Mesendoderm (in vitro differentiated cells): ENCODE measurements around the gene KAT7.

ENCODE experiments used
- DNase-seq: peaks from one replicate; pipeline ENCODE4 v3.0.0; 2013
- H2AK5ac ChIP-seq: 2 replicates; pipeline ENCODE4 v1.6.1; 2013; ENCODE audit warnings: low read length, inconsistent platforms
- H2BK120ac ChIP-seq: 2 replicates; pipeline ENCODE4 v1.6.1; 2013; ENCODE audit warnings: low read depth, mild to moderate bottlenecking, low read length, moderate library complexity, mixed read lengths
- H2BK15ac ChIP-seq: replicated peaks from 2 replicates; pipeline ENCODE4 v1.6.1; 2013; ENCODE audit warnings: low read depth, mild to moderate bottlenecking, moderate library complexity
- H2BK5ac ChIP-seq: 2 replicates; pipeline ENCODE4 v1.6.1; 2013; ENCODE audit warnings: low read length, inconsistent platforms
- H3K18ac ChIP-seq: 2 replicates; pipeline ENCODE4 v1.6.1; 2013; ENCODE audit warnings: mild to moderate bottlenecking, low read length, mixed read lengths
- H3K23ac ChIP-seq: one replicate; pipeline ENCODE4 v1.6.1; 2013; ENCODE audit warnings: low read length
- H3K27ac ChIP-seq: 2 replicates; pipeline ENCODE4 v1.5.1; 2013; ENCODE audit warnings: low read depth, mild to moderate bottlenecking, inconsistent platforms, low read length, moderate library complexity
- H3K27me3 ChIP-seq: 2 replicates; pipeline ENCODE4 v1.6.1; 2013; ENCODE audit warnings: low read length, control low read depth, mild to moderate bottlenecking, inconsistent platforms; ENCODE audit not compliant: insufficient read depth, poor library complexity
- H3K36me3 ChIP-seq: 2 replicates; pipeline ENCODE4 v1.6.1; 2013; ENCODE audit warnings: low read length, inconsistent platforms; ENCODE audit not compliant: control insufficient read depth, insufficient read depth
- H3K4ac ChIP-seq: one replicate; pipeline ENCODE4 v1.6.1; 2013; ENCODE audit warnings: low read depth, mild to moderate bottlenecking, low read length, moderate library complexity
- H3K4me1 ChIP-seq: 2 replicates; pipeline ENCODE4 v1.6.1; 2013; ENCODE audit warnings: low read depth, low read length, inconsistent platforms; ENCODE audit not compliant: control insufficient read depth
- H3K4me2 ChIP-seq: 2 replicates; pipeline ENCODE4 v1.6.1; 2013; ENCODE audit warnings: low read length
- H3K4me3 ChIP-seq: 2 replicates; pipeline ENCODE4 v1.5.1; 2013; ENCODE audit warnings: mild to moderate bottlenecking, low read length
- H3K56ac ChIP-seq: one replicate; pipeline ENCODE4 v1.6.1; 2013; ENCODE audit warnings: low read length
- H3K79me1 ChIP-seq: 2 replicates; pipeline ENCODE4 v1.6.1; 2013; ENCODE audit warnings: low read length, inconsistent platforms
- H3K79me2 ChIP-seq: 2 replicates; pipeline ENCODE4 v1.6.1; 2013; ENCODE audit warnings: mild to moderate bottlenecking, low read length; ENCODE audit not compliant: control insufficient read depth, insufficient read depth
- H3K9ac ChIP-seq: 2 replicates; pipeline ENCODE4 v1.6.1; 2013; ENCODE audit warnings: low read length, inconsistent platforms
- H4K5ac ChIP-seq: one replicate; pipeline ENCODE4 v1.6.1; 2013; ENCODE audit warnings: low read length
- H4K8ac ChIP-seq: one replicate; pipeline ENCODE4 v1.6.1; 2013; ENCODE audit warnings: low read depth, mild to moderate bottlenecking, control low read depth, low read length, moderate library complexity
- WGBS: extraction: QIAGEN DNeasy Blood & Tissue Kit; methylation state at CpG from one replicate; pipeline ENCODE4 v1.1.7; 2013; ENCODE audit warnings: low lambda C conversion rate, missing lambda C conversion rate; ENCODE audit not compliant: insufficient coverage; ENCODE audit errors: extremely low coverage; 5-methylcytosine and 5-hydroxymethylcytosine counted together

Gene KAT7

GRCh38 chr17:49798182-49798581 lies 9.7 kb downstream of the KAT7 start:
- H3K18ac ChIP-seq = no peak overlapping the region
- peaks cover 6% of the 10 kb centered on the region for H3K36me3 ChIP-seq

GRCh38 chr17:49798738-49799137 lies 10.3 kb downstream of the KAT7 start:
- Histone ChIP-seq H3K27ac (no peak overlapping the region), H2BK15ac (no peak overlapping the region), H2AK5ac (no peak overlapping the region), H3K23ac (no peak overlapping the region), H2BK5ac (no peak overlapping the region), H3K36me3 (peaks cover 6% of the 10 kb centered on the region), H3K79me1 (peaks cover 12% of the 10 kb centered on the region), H3K4me2 (no peak overlapping the region), H2BK120ac (no peak overlapping the region), H3K4me1 (no peaks in the 10 kb centered on the region), H3K56ac (no peak overlapping the region), H3K4ac (no peak overlapping the region), H3K4me3 (no peak overlapping the region), H3K27me3 (no peaks in the 10 kb centered on the region), H4K8ac (no peak overlapping the region), H3K79me2 (peaks cover 15% of the 10 kb centered on the region), H4K5ac (no peak overlapping the region), H3K18ac (no peak overlapping the region), H3K9ac (no peak overlapping the region)
- DNase-seq = no peak
- WGBS = no CpG with 5 or more reads among the region's 2 CpGs

More at GRCh38 chr17:49798182-49798581, 9.7 kb downstream of the KAT7 start:
- Histone ChIP-seq H3K4me1 (no peaks in the 10 kb centered on the region), H3K79me1 (peaks cover 12% of the 10 kb centered on the region), H2BK120ac (no peak overlapping the region), H2BK15ac (no peak overlapping the region), H3K4me2 (no peak overlapping the region), H3K56ac (no peak overlapping the region), H3K9ac (no peak overlapping the region), H3K23ac (no peak overlapping the region), H4K5ac (no peak overlapping the region), H3K79me2 (peaks cover 16% of the 10 kb centered on the region), H4K8ac (no peak overlapping the region), H3K4ac (no peak overlapping the region), H3K27ac (no peak overlapping the region), H2AK5ac (no peak overlapping the region), H2BK5ac (no peak overlapping the region), H3K27me3 (no peaks in the 10 kb centered on the region), H3K4me3 (no peak overlapping the region)
- WGBS = no CpG with 5 or more reads among the region's 8 CpGs
- DNase-seq = no peak

- Histone ChIP-seq H3K4me2 (no peak overlapping the region), H3K56ac (no peak overlapping the region), H3K36me3 (peaks cover 1% of the 10 kb centered on the region), H4K5ac (no peak overlapping the region), H2BK15ac (no peak overlapping the region), H3K9ac (no peak overlapping the region), H3K27ac (no peak overlapping the region), H3K4me3 (no peak overlapping the region), H4K8ac (no peak overlapping the region), H3K4ac (no peak overlapping the region), H2AK5ac (no peak overlapping the region), H3K4me1 (peaks cover under 1% of the 10 kb centered on the region), H3K18ac (no peak overlapping the region), H2BK120ac (no peak overlapping the region), H3K23ac (no peak overlapping the region), H3K79me1 (peaks cover 4% of the 10 kb centered on the region), H3K27me3 (no peaks in the 10 kb centered on the region), H2BK5ac (no peak overlapping the region), H3K79me2 (peaks cover 4% of the 10 kb centered on the region)
- DNase-seq = no peak
- WGBS = no CpG with 5 or more reads among the region's 4 CpGs
These were observed 20.6 kb downstream of the KAT7 start for GRCh38 chr17:49809056-49809455.

GRCh38 chr17:49814781-49815529 lies 26.5 kb downstream of the KAT7 start:
- peak overlapping the region; percentile 82 for H3K9ac ChIP-seq
- H3K18ac ChIP-seq = peak overlapping the region; percentile 99
- peak overlapping the region; percentile 85 for H3K4ac ChIP-seq
- peak overlapping the region; percentile 88 for H2AK5ac ChIP-seq
- H3K4me1 ChIP-seq = peaks cover 10% of the 10 kb centered on the region
- H3K36me3 ChIP-seq = peaks cover 1% of the 10 kb centered on the region
- no peak overlapping the region for H3K23ac ChIP-seq
- H3K4me3 ChIP-seq = peak overlapping the region; percentile 26
- H2BK120ac ChIP-seq = peak overlapping the region; percentile 88
- peak overlapping the region; percentile 99 for H2BK5ac ChIP-seq
- peaks cover 25% of the 10 kb centered on the region for H3K79me2 ChIP-seq
- peak overlapping the region; percentile 70 for H3K4me2 ChIP-seq
- DNase-seq = peak; percentile 66
- H4K8ac ChIP-seq = peak overlapping the region; percentile 81
- H3K56ac ChIP-seq = peak overlapping the region; percentile 94
- H3K27ac ChIP-seq = peak overlapping the region; percentile 99
- no peaks in the 10 kb centered on the region for H3K27me3 ChIP-seq
- WGBS = no CpG with 5 or more reads among the region's 4 CpGs
- peak overlapping the region; percentile 97 for H2BK15ac ChIP-seq
- H4K5ac ChIP-seq = peak overlapping the region; percentile 98
- H3K79me1 ChIP-seq = peaks cover 7% of the 10 kb centered on the region

GRCh38 chr17:49815761-49816281 lies 27.3 kb downstream of the KAT7 start:
- H2BK120ac ChIP-seq = peak overlapping the region; percentile 88
- DNase-seq = peak; percentile 94

More at GRCh38 chr17:49815761-49816281, 27.3 kb downstream of the KAT7 start:
- H2AK5ac ChIP-seq = peak overlapping the region; percentile 88
- peak overlapping the region; percentile 99 for H3K27ac ChIP-seq
- H3K4me3 ChIP-seq = peak overlapping the region; percentile 26
- H3K79me2 ChIP-seq = peaks cover 27% of the 10 kb centered on the region
- H3K36me3 ChIP-seq = no peaks in the 10 kb centered on the region
- H3K18ac ChIP-seq = peak overlapping the region; percentile 99
- H4K8ac ChIP-seq = no peak overlapping the region
- peak overlapping the region; percentile 82 for H3K9ac ChIP-seq
- H3K4me1 ChIP-seq = peaks cover 10% of the 10 kb centered on the region
- H3K4me2 ChIP-seq = peak overlapping the region; percentile 70
- H3K79me1 ChIP-seq = peaks cover 9% of the 10 kb centered on the region
- no CpG with 5 or more reads among the region's 9 CpGs for WGBS
- H3K56ac ChIP-seq = peak overlapping the region; percentile 94
- H2BK15ac ChIP-seq = no peak overlapping the region
- peak overlapping the region; percentile 66 for H3K23ac ChIP-seq
- H3K4ac ChIP-seq = peak overlapping the region; percentile 85
- H3K27me3 ChIP-seq = no peaks in the 10 kb centered on the region
- H4K5ac ChIP-seq = peak overlapping the region; percentile 81
- H2BK5ac ChIP-seq = peak overlapping the region; percentile 99
